OCI-LY3 (cell line): ENCODE measurements around the gene EMB.

Source experiments
- CTCF ChIP-seq: fragments of 200-600, 300-600 bp; sonication (generic); IDR thresholded peaks from 2 replicates; pipeline ENCODE4 v1.5.1; 2014; ENCODE audit warnings: antibody characterized with exemption, low read length, low read depth
- EZH2phosphoT487 ChIP-seq: fragments of 200-600 bp; shearing (Covaris generic); IDR thresholded peaks from 2 replicates; pipeline ENCODE4 v1.6.1; 2018; ENCODE audit warnings: antibody characterized with exemption, mixed run types, low read depth

- TF ChIP-seq CTCF = no peak
- no peak for TF ChIP-seq EZH2phosphoT487
Observed at GRCh38 chr5:50406877-50407276, 34.2 kb downstream of the EMB start.
